Bronchial epithelial cell (primary cell): ENCODE measurements around the gene UPB1. TPM values are rescaled to one million over a fixed set of nuclear protein-coding genes. Genes with fewer than 3 reads are reported as not detected.

ENCODE experiments used
- DNase-seq: peaks from one replicate; pipeline ENCODE4 v3.0.0-alpha.2; 2010; ENCODE audit warnings: low read depth
- FAIRE-seq: peaks from 2 replicates; lab custom pipeline; 2011; peaks lifted over from hg19 to GRCh38; lab: Jason Lieb, UNC
- H3K27me3 ChIP-seq: 2 replicates; pipeline ENCODE4 v1.5.1; 2011; ENCODE audit warnings: low read length; ENCODE audit not compliant: control insufficient read depth, insufficient read depth
- H3K36me3 ChIP-seq: 2 replicates; pipeline ENCODE4 v1.5.1; 2011; ENCODE audit warnings: low read length; ENCODE audit not compliant: control insufficient read depth, insufficient read depth
- H3K4me3 ChIP-seq: 2 replicates; pipeline ENCODE4 v1.5.1; 2011; ENCODE audit warnings: mild to moderate bottlenecking, low read depth, low read length, control low read depth
- CTCF ChIP-seq: IDR thresholded peaks from 2 replicates; pipeline ENCODE4 v1.5.1; 2011; ENCODE audit warnings: mild to moderate bottlenecking, moderate library complexity, low read length, control low read depth, inconsistent platforms; ENCODE audit not compliant: insufficient read depth, severe bottlenecking
- total RNA-seq: library from RNA; depleted of rRNA; stranded (reverse); fragments of >200 nt; gene quantifications from 2 replicates; pipeline ENCODE4 v1.2.1, GENCODE V29; 2014

Gene UPB1
- total RNA-seq, 1 donor from 2014 or later = not detected

GRCh38 chr22:24460418-24461089 is 34.6 kb upstream of the UPB1 start:
- no peak overlapping the region for H3K4me3 ChIP-seq
- no peak for FAIRE-seq
- H3K27me3 ChIP-seq = no peaks in the 10 kb centered on the region
- H3K36me3 ChIP-seq = no peaks in the 10 kb centered on the region
- TF ChIP-seq CTCF = no peak
- no peak for DNase-seq

GRCh38 chr22:24463071-24463760 is 31.9 kb upstream of the UPB1 start:
- Histone ChIP-seq H3K4me3 (no peak overlapping the region), H3K27me3 (no peaks in the 10 kb centered on the region), H3K36me3 (no peaks in the 10 kb centered on the region)
- FAIRE-seq (no peak), DNase-seq (no peak)
- no peak for TF ChIP-seq CTCF

GRCh38 chr22:24465566-24465965 is 29.6 kb upstream of the UPB1 start:
- no peaks in the 10 kb centered on the region for H3K27me3 ChIP-seq
- no peaks in the 10 kb centered on the region for H3K36me3 ChIP-seq
- TF ChIP-seq CTCF = no peak
- no peak overlapping the region for H3K4me3 ChIP-seq
- no peak for FAIRE-seq
- peak; percentile 80 for DNase-seq

- Histone ChIP-seq H3K4me3 (no peak overlapping the region), H3K27me3 (no peaks in the 10 kb centered on the region), H3K36me3 (no peaks in the 10 kb centered on the region)
- DNase-seq (no peak), FAIRE-seq (no peak)
- no peak for TF ChIP-seq CTCF
Observed at GRCh38 chr22:24465975-24466374, 29.2 kb upstream of the UPB1 start.

- FAIRE-seq = no peak
- no peaks in the 10 kb centered on the region for H3K36me3 ChIP-seq
- no peaks in the 10 kb centered on the region for H3K27me3 ChIP-seq
- no peak for DNase-seq
- no peak overlapping the region for H3K4me3 ChIP-seq
- TF ChIP-seq CTCF = no peak
Observed at GRCh38 chr22:24466716-24467328, 28.3 kb upstream of the UPB1 start.
